ENCODE data around the gene CAMTA1.

The CAMTA1 gene

GRCh38 chr1:7389201-7389905 is 604.1 kb downstream of the CAMTA1 start:
- DNase-seq (ENCODE audit: low read depth) = no peak
- no peak for TF ChIP-seq CTCF (IDR thresholded peaks at IDR 0.05; ENCODE audit: insufficient read depth, low read depth, low read length, missing control alignments)

GRCh38 chr1:7389906-7390603 is 604.8 kb downstream of the CAMTA1 start:
- TF ChIP-seq CTCF (IDR thresholded peaks at IDR 0.05; ENCODE audit: insufficient read depth, low read depth, low read length, missing control alignments) = no peak
- H3K4me3 ChIP-seq (ENCODE audit: low read length) = no peak overlapping the region
- no peak for DNase-seq (ENCODE audit: low read depth)

More at GRCh38 chr1:7389201-7389905, 604.1 kb downstream of the CAMTA1 start:
- no peak overlapping the region for H3K4me3 ChIP-seq (ENCODE audit: low read length)

- TF ChIP-seq CTCF (IDR thresholded peaks at IDR 0.05; ENCODE audit: insufficient read depth, low read depth, low read length, missing control alignments) = no peak
- DNase-seq (ENCODE audit: low read depth) = no peak
- no peak overlapping the region for H3K4me3 ChIP-seq (ENCODE audit: low read length)
These were observed 605.3 kb downstream of the CAMTA1 start for GRCh38 chr1:7390604-7391000.

GRCh38 chr1:7393136-7393535 is 607.9 kb downstream of the CAMTA1 start:
- TF ChIP-seq CTCF (IDR thresholded peaks at IDR 0.05; ENCODE audit: insufficient read depth, low read depth, low read length, missing control alignments) = no peak
- no peak for DNase-seq (ENCODE audit: low read depth)
- H3K4me3 ChIP-seq (ENCODE audit: low read length) = no peak overlapping the region

GRCh38 chr1:7395251-7395650 is 610.0 kb downstream of the CAMTA1 start:
- H3K4me3 ChIP-seq (ENCODE audit: low read length) = no peak overlapping the region
- DNase-seq (ENCODE audit: low read depth) = no peak
- no peak for TF ChIP-seq CTCF (IDR thresholded peaks at IDR 0.05; ENCODE audit: insufficient read depth, low read depth, low read length, missing control alignments)

- no peak for DNase-seq (ENCODE audit: low read depth)
- H3K4me3 ChIP-seq (ENCODE audit: low read length) = no peak overlapping the region
- no peak for TF ChIP-seq CTCF (IDR thresholded peaks at IDR 0.05; ENCODE audit: insufficient read depth, low read depth, low read length, missing control alignments)
These were observed 613.7 kb downstream of the CAMTA1 start for GRCh38 chr1:7398982-7399381.

All from epithelial cell of esophagus (primary cell).